HEK293T (cell line): ENCODE results near the gene DOCK10.

Experiments used
- ARNT ChIP-seq: fragments of 450-650 bp; IDR thresholded peaks from 2 replicates; pipeline ENCODE4 v1.6.1; 2017; ENCODE audit warnings: mild to moderate bottlenecking
- BHLHE40 ChIP-seq: fragments of 450-650 bp; IDR thresholded peaks from 2 replicates; pipeline ENCODE4 v1.6.1; 2016; ENCODE audit warnings: mild to moderate bottlenecking, moderate library complexity, borderline replicate concordance
- ELF4 ChIP-seq: fragments of 450-650 bp; IDR thresholded peaks from 2 replicates; pipeline ENCODE4 v1.6.1; 2017; ENCODE audit warnings: antibody characterized with exemption
- FOXK2 ChIP-seq: fragments of 450-650 bp; IDR thresholded peaks from 2 replicates; pipeline ENCODE4 v1.6.1; 2016; ENCODE audit warnings: mild to moderate bottlenecking
- FOXM1 ChIP-seq: fragments of 450-650 bp; IDR thresholded peaks from 2 replicates; pipeline ENCODE4 v1.6.1; 2017; ENCODE audit warnings: mild to moderate bottlenecking, borderline replicate concordance
- HDGF ChIP-seq: fragments of 450-650 bp; IDR thresholded peaks from 2 replicates; pipeline ENCODE4 v1.6.1; 2017; ENCODE audit warnings: antibody characterized with exemption, borderline replicate concordance
- LEF1 ChIP-seq: fragments of 450-650 bp; IDR thresholded peaks from 2 replicates; pipeline ENCODE4 v1.6.1; 2017; ENCODE audit warnings: mild to moderate bottlenecking, borderline replicate concordance
- NFRKB ChIP-seq: fragments of 450-650 bp; IDR thresholded peaks from 2 replicates; pipeline ENCODE4 v1.6.1; 2016; ENCODE audit warnings: mild to moderate bottlenecking, moderate library complexity
- PKNOX1 ChIP-seq: fragments of 450-650 bp; IDR thresholded peaks from 2 replicates; pipeline ENCODE4 v1.6.1; 2016
- SP1 ChIP-seq: fragments of 450-650 bp; IDR thresholded peaks from 2 replicates; pipeline ENCODE4 v1.6.1; 2017
- SUZ12 ChIP-seq: fragments of 450-650 bp; IDR thresholded peaks from 2 replicates; pipeline ENCODE4 v1.6.1; 2016; ENCODE audit warnings: mild to moderate bottlenecking
- TARDBP ChIP-seq: fragments of 450-650 bp; IDR thresholded peaks from 2 replicates; pipeline ENCODE4 v1.6.1; 2016
- ZNF384 ChIP-seq: fragments of 450-650 bp; IDR thresholded peaks from 2 replicates; pipeline ENCODE4 v1.6.1; 2016

- TF ChIP-seq FOXK2, result no peak
- TF ChIP-seq SUZ12, result no peak
- no peak for TF ChIP-seq ARNT
- no peak for TF ChIP-seq ZNF384
- no peak for TF ChIP-seq PKNOX1
- no peak for TF ChIP-seq SP1
- TF ChIP-seq ELF4, result no peak
- no peak for TF ChIP-seq FOXM1
- no peak for TF ChIP-seq NFRKB
- no peak for TF ChIP-seq LEF1
- no peak for TF ChIP-seq BHLHE40
- no peak for TF ChIP-seq HDGF
- TF ChIP-seq TARDBP, result no peak
These were observed 123.4 kb downstream of the DOCK10 start for GRCh38 chr2:224918626-224919471.
